GM19395 (cell line): Measurements from ENCODE around the gene BTNL9.
"Not testable (repeated sequence)": the region's sequence is repeated elsewhere in the genome, so short reads cannot be mapped to it uniquely, and the experiment has no call there.

Experiments used
- ATAC-seq: cut with Tn5 transposase; IDR thresholded peaks from one replicate; pipeline ENCODE4 v1.9.1; 2021; ENCODE audit warnings: mild to moderate bottlenecking, moderate library complexity; ENCODE audit not compliant: unreplicated experiment

Gene BTNL9

GRCh38 chr5:181060231-181060590, 20.1 kb downstream of the BTNL9 start:
- ATAC-seq, result no peak

GRCh38 chr5:181060924-181061323, 20.9 kb downstream of the BTNL9 start:
- no peak for ATAC-seq

GRCh38 chr5:181061645-181062044, 21.6 kb downstream of the BTNL9 start:
- no peak for ATAC-seq

GRCh38 chr5:181062631-181063030, 22.6 kb downstream of the BTNL9 start:
- no peak for ATAC-seq

DNA sequence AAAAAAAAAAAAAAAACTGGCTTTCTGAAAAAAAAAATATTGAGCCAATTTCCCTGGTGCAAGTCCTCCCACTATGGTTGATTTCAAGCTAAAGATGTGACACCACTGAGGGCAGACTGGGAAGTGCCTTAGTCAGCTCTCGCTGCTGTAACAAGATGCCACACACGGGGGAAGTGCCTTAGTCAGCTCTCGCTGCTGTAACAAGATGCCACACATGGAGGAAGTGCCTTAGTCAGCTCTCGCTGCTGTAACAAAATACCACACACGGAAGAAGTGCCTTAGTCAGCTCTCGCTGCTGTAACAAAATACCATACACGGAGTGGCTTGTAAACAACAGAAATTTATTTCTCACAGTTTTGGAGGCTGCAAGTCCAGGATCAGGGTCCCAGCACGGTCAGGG, 23.4 kb downstream of the BTNL9 start:
- ATAC-seq, result no peak

GRCh38 chr5:181064987-181065386, 24.9 kb downstream of the BTNL9 start:
- no peak for ATAC-seq

DNA sequence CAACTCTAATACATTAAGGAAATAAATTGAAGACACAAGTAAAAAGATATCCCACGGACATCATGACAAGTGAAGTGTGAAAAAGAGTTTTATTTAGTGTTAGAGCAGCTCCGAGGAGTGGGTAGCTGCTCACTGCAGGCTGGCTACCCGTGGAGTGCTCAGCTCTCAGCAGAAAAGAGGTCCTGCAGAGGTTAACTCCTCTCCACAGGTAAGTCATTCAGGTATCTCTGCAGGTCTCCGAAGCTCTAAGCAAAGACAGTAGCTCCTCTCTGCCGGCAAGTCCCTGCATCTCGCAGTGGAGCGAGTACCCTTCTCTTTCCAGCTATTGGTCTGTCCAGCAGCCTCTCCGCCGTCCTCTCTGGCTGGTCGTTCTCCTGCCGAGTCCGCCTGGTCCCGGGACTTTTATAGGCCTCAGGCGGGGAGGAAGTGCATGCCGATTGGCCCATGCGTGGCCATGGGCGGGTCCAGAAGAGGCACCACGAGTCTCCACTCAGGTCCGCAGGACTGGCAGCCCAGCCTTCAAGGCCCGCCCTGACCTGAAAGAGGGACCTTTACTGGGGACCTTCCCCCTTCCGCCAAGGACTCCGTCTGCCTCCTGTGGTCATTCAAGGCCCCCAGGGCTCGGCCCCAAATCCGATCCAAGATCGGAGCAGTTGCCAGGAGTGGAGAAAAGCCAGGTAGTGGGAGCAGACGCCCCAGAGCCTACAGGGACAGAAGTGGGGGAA, 29.9 kb downstream of the BTNL9 start:
- no peak for ATAC-seq

GRCh38 chr5:181070523-181070922, 30.5 kb downstream of the BTNL9 start:
- ATAC-seq, result no peak

- ATAC-seq, result no peak
Observed at GRCh38 chr5:181071257-181071656, 31.2 kb downstream of the BTNL9 start.

DNA sequence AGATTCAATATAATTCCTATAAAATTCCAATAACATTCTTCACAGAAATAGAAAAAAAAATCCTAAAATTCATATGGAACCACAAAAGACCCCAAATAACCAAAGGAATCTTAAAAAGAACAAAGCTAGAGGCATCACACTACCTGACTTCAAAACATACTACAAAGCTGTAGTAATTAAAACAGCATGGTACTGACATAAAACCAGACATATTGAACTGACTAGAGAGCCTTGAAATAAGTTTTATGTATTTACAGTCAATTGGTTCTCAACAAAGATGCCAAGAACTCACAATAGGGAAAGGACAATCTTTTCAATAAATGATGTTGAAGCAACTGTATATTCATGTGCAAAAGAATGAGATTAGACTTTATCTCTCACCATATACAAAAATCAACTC, 36.9 kb downstream of the BTNL9 start:
- ATAC-seq, result no peak

GRCh38 chr5:181081989-181082388, 41.9 kb downstream of the BTNL9 start:
- no peak for ATAC-seq

- no peak for ATAC-seq
Observed at GRCh38 chr5:181084621-181085195, 44.6 kb downstream of the BTNL9 start.

GRCh38 chr5:181086026-181086883, 46.2 kb downstream of the BTNL9 start:
- no peak for ATAC-seq

DNA sequence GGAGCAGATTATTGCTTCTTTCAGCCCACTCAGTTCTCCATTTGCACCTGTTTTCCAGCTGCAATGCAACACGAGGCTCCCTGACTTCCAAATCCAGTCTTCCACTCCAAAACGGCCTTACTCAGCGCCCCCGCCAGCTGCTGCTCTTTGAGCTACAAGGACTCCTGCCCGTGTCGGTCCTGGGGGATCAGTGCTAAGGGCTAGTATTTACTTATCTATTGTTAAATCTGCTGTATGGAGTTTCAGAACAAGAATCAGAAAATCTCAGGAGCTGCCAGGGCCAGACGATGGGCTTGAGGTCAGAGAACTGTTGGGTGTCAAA, 46.8 kb downstream of the BTNL9 start:
- no peak for ATAC-seq

DNA sequence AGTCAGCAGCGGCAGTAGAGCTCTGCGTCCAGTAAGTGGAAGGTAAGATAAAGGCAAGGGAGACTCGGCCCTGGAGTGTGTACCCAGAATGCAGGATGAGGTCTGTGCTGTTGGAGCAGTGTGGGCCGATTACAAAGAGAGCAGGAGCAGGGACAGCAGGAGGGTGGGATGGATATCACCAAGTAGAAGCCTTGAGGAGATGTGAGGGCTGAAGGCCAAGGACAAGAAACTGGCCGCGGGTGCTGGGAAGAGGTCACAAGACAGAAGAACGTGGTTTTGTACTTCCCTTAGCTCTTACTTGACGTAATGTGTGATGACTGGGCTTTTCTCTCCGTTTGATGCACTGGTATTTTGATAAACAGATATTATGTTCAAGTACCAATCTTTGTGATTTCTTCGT, 47.2 kb downstream of the BTNL9 start:
- no peak for ATAC-seq

DNA sequence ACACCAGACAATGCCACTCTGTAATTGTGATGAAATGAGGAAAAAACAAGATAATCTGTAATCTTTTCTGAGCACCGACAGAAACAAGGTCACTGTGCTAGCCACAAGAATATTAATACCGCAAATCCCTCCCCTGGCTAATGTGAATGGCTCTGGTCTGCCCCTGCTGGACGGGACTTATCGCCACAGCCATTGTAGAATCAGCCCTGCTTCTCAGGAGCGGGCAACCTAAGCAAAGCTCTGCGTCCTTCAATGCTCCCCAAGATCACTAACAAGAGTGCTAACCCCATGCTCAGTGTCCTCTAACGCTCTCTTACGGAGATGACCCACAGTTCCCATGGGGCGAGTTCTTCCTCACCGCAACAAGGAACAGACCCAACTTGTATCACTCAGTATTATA, 48.2 kb downstream of the BTNL9 start:
- ATAC-seq, result no peak

GRCh38 chr5:181092428-181092827, 52.4 kb downstream of the BTNL9 start:
- ATAC-seq, result no peak

DNA sequence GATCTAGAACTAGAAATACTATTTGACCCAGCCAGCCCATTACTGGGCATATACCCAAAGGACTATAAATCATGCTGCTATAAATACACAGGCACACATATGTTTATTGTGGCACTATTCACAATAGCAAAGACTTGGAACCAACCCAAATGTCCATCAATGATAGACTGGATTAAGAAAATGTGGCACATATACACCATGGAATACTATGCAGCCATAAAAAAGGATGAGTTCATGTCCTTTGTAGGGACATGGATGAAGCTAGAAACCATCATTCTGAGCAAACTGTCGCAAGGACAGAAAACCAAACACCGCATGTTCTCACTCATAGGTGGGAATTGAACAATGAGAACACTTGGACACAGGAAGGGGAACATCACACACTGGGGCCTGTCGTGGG, 55.1 kb downstream of the BTNL9 start:
- ATAC-seq, result not testable (repeated sequence)

DNA sequence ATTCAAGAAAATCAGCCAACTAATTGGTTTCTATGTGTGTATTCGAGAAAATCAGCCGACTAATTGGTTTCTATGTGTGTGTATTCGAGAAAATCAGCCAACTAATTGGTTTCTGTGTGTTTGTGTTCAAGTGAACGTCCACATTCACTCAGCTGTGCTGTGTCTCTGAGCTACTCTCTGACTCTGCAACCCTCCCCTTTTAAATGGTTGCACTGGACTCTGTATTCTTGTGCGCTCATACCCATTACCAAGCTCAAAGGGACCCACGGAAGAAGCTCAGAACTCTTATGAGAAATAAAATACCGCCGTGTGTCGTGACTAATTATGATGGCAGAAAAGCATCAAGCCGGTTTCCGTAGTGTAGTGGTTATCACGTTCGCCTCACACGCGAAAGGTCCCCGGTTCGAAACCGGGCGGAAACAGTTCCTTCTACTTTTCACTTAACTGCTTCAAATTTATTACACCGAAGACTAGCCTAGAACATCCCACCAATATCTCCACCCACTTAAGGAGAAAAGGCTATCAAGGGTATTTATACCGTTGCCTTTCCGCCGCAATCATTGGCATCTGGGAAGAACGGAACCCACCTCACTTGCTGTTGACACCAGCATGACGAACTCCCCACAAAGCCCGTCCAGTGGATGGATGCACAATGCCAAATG, 56.8 kb downstream of the BTNL9 start:
- not testable (repeated sequence) for ATAC-seq

GRCh38 chr5:181097383-181097753, 57.3 kb downstream of the BTNL9 start:
- ATAC-seq, result not testable (repeated sequence)

- ATAC-seq, result not testable (repeated sequence)
Observed at GRCh38 chr5:181097759-181098491, 57.9 kb downstream of the BTNL9 start.
